GM18508 (cell line): ENCODE data around the gene OTULINL.

Source experiments
- ATAC-seq: cut with Tn5 transposase; IDR thresholded peaks from one replicate; pipeline ENCODE4 v1.9.1; 2021; ENCODE audit warnings: moderate number of reproducible peaks; ENCODE audit not compliant: insufficient read depth, unreplicated experiment

OTULINL gene

GRCh38 chr5:14660833-14661232, 79.2 kb downstream of the OTULINL start:
- no peak for ATAC-seq
